H9 (cell line): ENCODE data around the gene DES. TPM values are rescaled to one million over a fixed set of nuclear protein-coding genes. Genes with fewer than 3 reads are reported as not detected.
A peak's percentile ranks its signal among the peaks of the same experiment; 100 is the strongest.

Experiments used
- DNase-seq: peaks from one replicate; pipeline ENCODE4 v3.0.0-alpha.2; 2017
- H2AFZ ChIP-seq: one replicate; pipeline ENCODE4 v1.6.1; 2013; ENCODE audit warnings: mild to moderate bottlenecking, low read length, control low read depth, moderate library complexity
- H2AK5ac ChIP-seq: 2 replicates; pipeline ENCODE4 v1.6.1; 2013; ENCODE audit warnings: low read length, control low read depth, mixed read lengths; ENCODE audit not compliant: insufficient read length
- H2BK120ac ChIP-seq: one replicate; pipeline ENCODE4 v1.6.1; 2013; ENCODE audit warnings: low read depth, mild to moderate bottlenecking, low read length, control low read depth, inconsistent platforms; ENCODE audit not compliant: poor library complexity, severe bottlenecking
- H2BK12ac ChIP-seq: 2 replicates; pipeline ENCODE4 v1.6.1; 2013; ENCODE audit warnings: low read length, control low read depth, mixed read lengths, low read depth; ENCODE audit not compliant: insufficient read length
- H2BK15ac ChIP-seq: 2 replicates; pipeline ENCODE4 v1.6.1; 2013; ENCODE audit warnings: low read depth, low read length, control low read depth
- H2BK20ac ChIP-seq: one replicate; pipeline ENCODE4 v1.6.1; 2013; ENCODE audit warnings: low read depth, mild to moderate bottlenecking, low read length, control low read depth, inconsistent platforms; ENCODE audit not compliant: poor library complexity, severe bottlenecking
- H2BK5ac ChIP-seq: 2 replicates; pipeline ENCODE4 v1.6.1; 2013; ENCODE audit warnings: low read length, control low read depth, mixed read lengths; ENCODE audit not compliant: insufficient read length
- H3K14ac ChIP-seq: 2 replicates; pipeline ENCODE4 v1.6.1; 2013; ENCODE audit warnings: low read length, control low read depth; ENCODE audit not compliant: insufficient read depth
- H3K18ac ChIP-seq: 2 replicates; pipeline ENCODE4 v1.6.1; 2013; ENCODE audit warnings: low read depth, mild to moderate bottlenecking, mixed read lengths, low read length, control low read depth; ENCODE audit not compliant: insufficient read length
- H3K23ac ChIP-seq: 2 replicates; pipeline ENCODE4 v1.6.1; 2013; ENCODE audit warnings: low read length, control low read depth, mixed read lengths, low read depth; ENCODE audit not compliant: insufficient read length
- H3K23me2 ChIP-seq: 2 replicates; pipeline ENCODE4 v1.6.1; 2013; ENCODE audit warnings: low read depth, mild to moderate bottlenecking, mixed read lengths, low read length, control low read depth; ENCODE audit not compliant: insufficient read length, poor library complexity, severe bottlenecking
- H3K27ac ChIP-seq: 2 replicates; pipeline ENCODE4 v1.5.1; 2013; ENCODE audit warnings: low read length, control low read depth, mixed read lengths, low read depth; ENCODE audit not compliant: insufficient read length
- H3K27me3 ChIP-seq: 2 replicates; pipeline ENCODE4 v1.6.1; 2013; ENCODE audit warnings: low read length, control low read depth, inconsistent platforms; ENCODE audit not compliant: insufficient read depth
- H3K4ac ChIP-seq: 2 replicates; pipeline ENCODE4 v1.6.1; 2013; ENCODE audit warnings: low read depth, mild to moderate bottlenecking, control low read depth, inconsistent platforms, low read length, moderate library complexity
- H3K4me1 ChIP-seq: 2 replicates; pipeline ENCODE4 v1.6.1; 2013; ENCODE audit warnings: low read length, control low read depth, inconsistent platforms; ENCODE audit not compliant: insufficient read depth
- H3K4me2 ChIP-seq: 2 replicates; pipeline ENCODE4 v1.6.1; 2013; ENCODE audit warnings: low read length, control low read depth, mixed read lengths; ENCODE audit not compliant: insufficient read length, insufficient read depth
- H3K56ac ChIP-seq: 2 replicates; pipeline ENCODE4 v1.6.1; 2013; ENCODE audit warnings: low read depth, mild to moderate bottlenecking, mixed read lengths, low read length, control low read depth; ENCODE audit not compliant: insufficient read length
- H3K79me1 ChIP-seq: 2 replicates; pipeline ENCODE4 v1.6.1; 2013; ENCODE audit warnings: low read depth, mild to moderate bottlenecking, moderate library complexity, low read length, control low read depth, inconsistent platforms; ENCODE audit not compliant: insufficient read depth, poor library complexity, severe bottlenecking
- H3K79me2 ChIP-seq: 2 replicates; pipeline ENCODE4 v1.6.1; 2013; ENCODE audit warnings: low read length, control low read depth, inconsistent platforms; ENCODE audit not compliant: insufficient read depth
- H3K9ac ChIP-seq: 2 replicates; pipeline ENCODE4 v1.6.1; 2013; ENCODE audit warnings: low read length, control low read depth, mixed read lengths; ENCODE audit not compliant: insufficient read length; ENCODE audit errors: extremely low read depth
- H3K9me3 ChIP-seq: one replicate; pipeline ENCODE4 v1.6.1; 2013; ENCODE audit warnings: low read depth, low read length, inconsistent platforms; ENCODE audit not compliant: control insufficient read depth
- H3T11ph ChIP-seq: one replicate; pipeline ENCODE4 v1.6.1; 2013; ENCODE audit warnings: mild to moderate bottlenecking, low read length, control low read depth, inconsistent platforms
- H4K20me1 ChIP-seq: one replicate; pipeline ENCODE4 v1.6.1; 2013; ENCODE audit not compliant: control insufficient read depth, insufficient read length, insufficient read depth
- H4K5ac ChIP-seq: 2 replicates; pipeline ENCODE4 v1.6.1; 2013; ENCODE audit warnings: low read depth, mild to moderate bottlenecking, mixed read lengths, low read length, control low read depth; ENCODE audit not compliant: insufficient read length
- H4K8ac ChIP-seq: replicated peaks from 2 replicates; pipeline ENCODE4 v1.6.1; 2013; ENCODE audit warnings: low read length, control low read depth, mixed read lengths, low read depth; ENCODE audit not compliant: insufficient read length
- H4K91ac ChIP-seq: 2 replicates; pipeline ENCODE4 v1.6.1; 2013; ENCODE audit warnings: low read depth, mild to moderate bottlenecking, moderate library complexity, mixed read lengths, low read length, control low read depth; ENCODE audit not compliant: insufficient read length
- H3K27ac Mint-ChIP-seq, 3 experiments: 2 replicates in 2 of 3; 3 replicates in 1 of 3; pipeline ENCODE4 v1.8.0; 2020 to 2021; ENCODE audit warnings: mixed read lengths in 3 of 3, mild to moderate bottlenecking in 1 of 3, moderate library complexity in 1 of 3
- H3K27me3 Mint-ChIP-seq: 2 replicates; pipeline ENCODE4 v1.8.0; 2021; ENCODE audit warnings: low read depth, mild to moderate bottlenecking, moderate library complexity, mixed read lengths
- H3K36me3 Mint-ChIP-seq, 3 experiments: 2 replicates in 2 of 3; 3 replicates in 1 of 3; pipeline ENCODE4 v1.8.0; 2020 to 2021; ENCODE audit warnings: low read depth in 3 of 3, mixed read lengths in 3 of 3; ENCODE audit not compliant: insufficient read depth in 1 of 3
- H3K4me1 Mint-ChIP-seq, 2 experiments: 2 replicates each; pipeline ENCODE4 v1.8.0; 2020; ENCODE audit warnings: mixed read lengths in 2 of 2
- H3K4me3 Mint-ChIP-seq, 2 experiments: 2 replicates in 1 of 2; 3 replicates in 1 of 2; pipeline ENCODE4 v1.8.0; 2020 to 2021; ENCODE audit warnings: mild to moderate bottlenecking in 2 of 2, mixed read lengths in 2 of 2, moderate library complexity in 1 of 2
- H3K9me3 Mint-ChIP-seq, 2 experiments: 2 replicates in 1 of 2; 3 replicates in 1 of 2; pipeline ENCODE4 v1.8.0; 2020; ENCODE audit warnings: mild to moderate bottlenecking in 2 of 2, mixed read lengths in 2 of 2, moderate library complexity in 1 of 2
- WGBS: extraction: QIAGEN DNeasy Blood & Tissue Kit; methylation state at CpG from one replicate; pipeline ENCODE4 v1.1.7; 2013; ENCODE audit warnings: missing lambda C conversion rate, low lambda C conversion rate, mixed read lengths; ENCODE audit not compliant: insufficient read length; ENCODE audit errors: extremely low coverage; 5-methylcytosine and 5-hydroxymethylcytosine counted together
- long read RNA-seq: library from polyadenylated mRNA; unstranded; transcript quantifications from one replicate; pipeline ENCODE4 v2.0.0, GENCODE V29; 2020
- total RNA-seq: library from RNA; stranded (reverse); gene quantifications from 2 replicates; pipeline ENCODE4 v1.2.1, GENCODE V29; 2021
- TF ChIP-seq, protein P1 (sequence below): fragments of 200-600 bp; sonication (generic); conservative IDR thresholded peaks from 3 replicates; pipeline ENCODE4 v1.8.0; 2021; ENCODE audit warnings: antibody characterized with exemption, mild to moderate bottlenecking

DES gene
- total RNA-seq, result 3.0 and 4.6 TPM in 2 replicates
- long read RNA-seq, transcript DES-201 (9 exons, 2,248 nt), result major isoform, 11 of 16 reads
- long read RNA-seq, partial matches to known transcripts, result 4 of 16 reads
- long read RNA-seq, other reads (novel, unspliced or antisense), result 1 of 16 reads

DNA sequence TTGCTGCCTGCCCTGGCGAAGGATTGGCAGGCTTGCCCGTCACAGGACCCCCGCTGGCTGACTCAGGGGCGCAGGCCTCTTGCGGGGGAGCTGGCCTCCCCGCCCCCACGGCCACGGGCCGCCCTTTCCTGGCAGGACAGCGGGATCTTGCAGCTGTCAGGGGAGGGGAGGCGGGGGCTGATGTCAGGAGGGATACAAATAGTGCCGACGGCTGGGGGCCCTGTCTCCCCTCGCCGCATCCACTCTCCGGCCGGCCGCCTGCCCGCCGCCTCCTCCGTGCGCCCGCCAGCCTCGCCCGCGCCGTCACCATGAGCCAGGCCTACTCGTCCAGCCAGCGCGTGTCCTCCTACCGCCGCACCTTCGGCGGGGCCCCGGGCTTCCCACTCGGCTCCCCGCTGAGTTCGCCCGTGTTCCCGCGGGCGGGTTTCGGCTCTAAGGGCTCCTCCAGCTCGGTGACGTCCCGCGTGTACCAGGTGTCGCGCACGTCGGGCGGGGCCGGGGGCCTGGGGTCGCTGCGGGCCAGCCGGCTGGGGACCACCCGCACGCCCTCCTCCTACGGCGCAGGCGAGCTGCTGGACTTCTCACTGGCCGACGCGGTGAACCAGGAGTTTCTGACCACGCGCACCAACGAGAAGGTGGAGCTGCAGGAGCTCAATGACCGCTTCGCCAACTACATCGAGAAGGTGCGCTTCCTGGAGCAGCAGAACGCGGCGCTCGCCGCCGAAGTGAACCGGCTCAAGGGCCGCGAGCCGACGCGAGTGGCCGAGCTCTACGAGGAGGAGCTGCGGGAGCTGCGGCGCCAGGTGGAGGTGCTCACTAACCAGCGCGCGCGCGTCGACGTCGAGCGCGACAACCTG, at the start of gene DES:
DES (plus strand) TSS at position 223 of the 857 bp plus-strand sequence; CDS start at position 309, 86 bp downstream.
- peaks cover 13% of the 10 kb centered on the region; the same call in 1 of the 2 replicates for H3K4me1 ChIP-seq
- H3K27ac ChIP-seq, result no peak within 1 kb of the TSS
- H4K20me1 ChIP-seq, result no peaks in the 10 kb centered on the region
- TF ChIP-seq, protein P1, sequence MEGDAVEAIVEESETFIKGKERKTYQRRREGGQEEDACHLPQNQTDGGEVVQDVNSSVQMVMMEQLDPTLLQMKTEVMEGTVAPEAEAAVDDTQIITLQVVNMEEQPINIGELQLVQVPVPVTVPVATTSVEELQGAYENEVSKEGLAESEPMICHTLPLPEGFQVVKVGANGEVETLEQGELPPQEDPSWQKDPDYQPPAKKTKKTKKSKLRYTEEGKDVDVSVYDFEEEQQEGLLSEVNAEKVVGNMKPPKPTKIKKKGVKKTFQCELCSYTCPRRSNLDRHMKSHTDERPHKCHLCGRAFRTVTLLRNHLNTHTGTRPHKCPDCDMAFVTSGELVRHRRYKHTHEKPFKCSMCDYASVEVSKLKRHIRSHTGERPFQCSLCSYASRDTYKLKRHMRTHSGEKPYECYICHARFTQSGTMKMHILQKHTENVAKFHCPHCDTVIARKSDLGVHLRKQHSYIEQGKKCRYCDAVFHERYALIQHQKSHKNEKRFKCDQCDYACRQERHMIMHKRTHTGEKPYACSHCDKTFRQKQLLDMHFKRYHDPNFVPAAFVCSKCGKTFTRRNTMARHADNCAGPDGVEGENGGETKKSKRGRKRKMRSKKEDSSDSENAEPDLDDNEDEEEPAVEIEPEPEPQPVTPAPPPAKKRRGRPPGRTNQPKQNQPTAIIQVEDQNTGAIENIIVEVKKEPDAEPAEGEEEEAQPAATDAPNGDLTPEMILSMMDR, result no peak
- H3K23ac ChIP-seq, result no peak within 1 kb of the TSS
- H2BK120ac ChIP-seq, result no peak within 1 kb of the TSS
- H3K14ac ChIP-seq, result no peak within 1 kb of the TSS; the same call in 1 of the 2 replicates
- no peak within 1 kb of the TSS for H3T11ph ChIP-seq
- H3K79me2 ChIP-seq, result no peaks in the 10 kb centered on the region
- H2BK12ac ChIP-seq, result no peak within 1 kb of the TSS
- H4K91ac ChIP-seq, result no peak within 1 kb of the TSS
- no peak within 1 kb of the TSS for H3K4me2 ChIP-seq
- H3K36me3 Mint-ChIP-seq, result no peaks in the 10 kb centered on the region; a peak in 1 of 7 replicates
- H4K5ac ChIP-seq, result no peak within 1 kb of the TSS
- H3K27me3 Mint-ChIP-seq, result peaks cover 24% of the 10 kb centered on the region
- no peak within 1 kb of the TSS for H2AK5ac ChIP-seq
- H3K23me2 ChIP-seq, result no peaks in the 10 kb centered on the region
- H4K8ac ChIP-seq, result no peak within 1 kb of the TSS
- no peak within 1 kb of the TSS for H3K18ac ChIP-seq
- no peaks in the 10 kb centered on the region for H3K9me3 ChIP-seq
- DNase-seq, result peak; percentile 67
- H3K79me1 ChIP-seq, result no peaks in the 10 kb centered on the region
- no peak within 1 kb of the TSS for H2BK15ac ChIP-seq
- no CpG with 5 or more reads among the region's 98 CpGs for WGBS
- no peak within 1 kb of the TSS for H3K4ac ChIP-seq
- peaks cover 31 to 35% of the 10 kb centered on the region in 2 experiments for H3K4me1 Mint-ChIP-seq
- H2BK20ac ChIP-seq, result no peak within 1 kb of the TSS
- H3K27ac Mint-ChIP-seq, result no peak within 1 kb of the TSS
- H2AFZ ChIP-seq, result no peak within 1 kb of the TSS
- H3K4me3 Mint-ChIP-seq, result no peak within 1 kb of the TSS
- no peaks in the 10 kb centered on the region; the same call in 1 of the 2 replicates for H3K27me3 ChIP-seq
- H2BK5ac ChIP-seq, result no peak within 1 kb of the TSS
- H3K9me3 Mint-ChIP-seq, result peaks cover 0 to 2% of the 10 kb centered on the region in 2 experiments; a peak in 1 of 5 replicates
- H3K9ac ChIP-seq, result no peak within 1 kb of the TSS
- no peak within 1 kb of the TSS for H3K56ac ChIP-seq
